RWPE1 (cell line): ENCODE data around the gene TMEM213.

Experiments used
- CTCF ChIA-PET: fragments of 350-600 bp; sonication (Branson Sonifier 250); formaldehyde crosslinking; extraction: SDS; loops from one replicate; lab custom pipeline; 2021; lab: Yijun Ruan, JAX
- POLR2A ChIA-PET: fragments of 400-600 bp; formaldehyde crosslinking; extraction: SDS; loops from one replicate; lab custom pipeline; 2020; ENCODE audit warnings: antibody characterized with exemption; ENCODE audit not compliant: low non-redundant PET; lab: Yijun Ruan, JAX
- DNase-seq: peaks from one replicate; pipeline ENCODE4 v3.0.0; 2012; ENCODE audit warnings: low spot score
- H3K27ac ChIP-seq: fragments of 450-650 bp; 2 replicates; pipeline ENCODE4 v1.5.1; 2017
- CTCF ChIP-seq: fragments of 450-650 bp; conservative IDR thresholded peaks from 2 replicates; pipeline ENCODE4 v1.5.1; 2017; ENCODE audit warnings: low read depth, mild to moderate bottlenecking

Gene TMEM213

GRCh38 chr7:138819625-138820024, 21.8 kb downstream of the TMEM213 start:
- CTCF ChIA-PET, result no interaction called here

GRCh38 chr7:138821912-138822311, 24.1 kb downstream of the TMEM213 start:
- TF ChIP-seq CTCF, result no peak
- POLR2A ChIA-PET, result no interaction called here
- CTCF ChIA-PET, result interaction anchor here (0.7 kb wide), 1 partner anchor 95 kb away, joined by 3 read pairs; no protein-coding TSS in a partner anchor

More at GRCh38 chr7:138819625-138820024, 21.8 kb downstream of the TMEM213 start:
- no peak for TF ChIP-seq CTCF
- no peak for DNase-seq
- H3K27ac ChIP-seq, result no peak overlapping the region
- POLR2A ChIA-PET, result no interaction called here

GRCh38 chr7:138822867-138823535, 25.2 kb downstream of the TMEM213 start:
- ChIA-PET POLR2A (no interaction called here), CTCF (no interaction called here)
- H3K27ac ChIP-seq, result no peak overlapping the region
- no peak for TF ChIP-seq CTCF
- DNase-seq, result no peak

More at GRCh38 chr7:138821912-138822311, 24.1 kb downstream of the TMEM213 start:
- no peak overlapping the region for H3K27ac ChIP-seq
- no peak for DNase-seq

- TF ChIP-seq CTCF, result no peak
- ChIA-PET CTCF (no interaction called here), POLR2A (no interaction called here)
- no peak overlapping the region for H3K27ac ChIP-seq
- no peak for DNase-seq
Observed at GRCh38 chr7:138825049-138825721, 27.4 kb downstream of the TMEM213 start.

GRCh38 chr7:138828302-138828701, 30.5 kb downstream of the TMEM213 start:
- ChIA-PET POLR2A (no interaction called here), CTCF (no interaction called here)
- no peak for TF ChIP-seq CTCF
- no peak for DNase-seq
- H3K27ac ChIP-seq, result no peak overlapping the region

- H3K27ac ChIP-seq, result no peak overlapping the region
- POLR2A ChIA-PET, result no interaction called here
- TF ChIP-seq CTCF, result no peak
- CTCF ChIA-PET, result no interaction called here
- no peak for DNase-seq
Observed at GRCh38 chr7:138829335-138829734, 31.5 kb downstream of the TMEM213 start.
